HG03378 (cell line): ENCODE data around the gene PHRF1.

Experiments used
- ATAC-seq: cut with Tn5 transposase; IDR thresholded peaks from one replicate; pipeline ENCODE4 v1.9.1; 2021; ENCODE audit warnings: mild to moderate bottlenecking, moderate library complexity; ENCODE audit not compliant: unreplicated experiment

PHRF1 gene

GRCh38 chr11:625636-626268 lies 49.5 kb downstream of the PHRF1 start:
- ATAC-seq: no peak

GRCh38 chr11:626475-627307 lies 50.4 kb downstream of the PHRF1 start, which contains the start of gene SCT:
SCT (minus strand) TSS chr11:627181; CDS start chr11:627143, 38 bp downstream.
- no peak for ATAC-seq

- ATAC-seq: no peak
Measured at GRCh38 chr11:627308-627576, 51.0 kb downstream of the PHRF1 start.

GRCh38 chr11:628056-628455 lies 51.8 kb downstream of the PHRF1 start:
- ATAC-seq: no peak

GRCh38 chr11:629237-629583 lies 52.9 kb downstream of the PHRF1 start:
- ATAC-seq: no peak

- ATAC-seq: no peak
Measured at GRCh38 chr11:630871-631270, 54.6 kb downstream of the PHRF1 start.

GRCh38 chr11:635945-636510 lies 59.8 kb downstream of the PHRF1 start:
- no peak for ATAC-seq

- ATAC-seq: no peak
Measured at GRCh38 chr11:636511-637332, 60.5 kb downstream of the PHRF1 start, which contains the start of gene DRD4. DRD4 (plus strand) TSS chr11:637269; CDS start chr11:637305, 36 bp downstream.

- ATAC-seq: no peak
Measured at GRCh38 chr11:637333-637592, 61.0 kb downstream of the PHRF1 start.

- ATAC-seq: no peak
Measured at GRCh38 chr11:637593-638521, 61.6 kb downstream of the PHRF1 start.

GRCh38 chr11:638631-639331 lies 62.5 kb downstream of the PHRF1 start:
- ATAC-seq: no peak

GRCh38 chr11:639332-639955 lies 63.2 kb downstream of the PHRF1 start:
- ATAC-seq: no peak

- ATAC-seq: no peak
Measured at GRCh38 chr11:640021-640706, 63.9 kb downstream of the PHRF1 start.

- no peak for ATAC-seq
Measured at GRCh38 chr11:641806-642370, 65.6 kb downstream of the PHRF1 start.

- ATAC-seq: no peak
Measured at GRCh38 chr11:643366-643765, 67.1 kb downstream of the PHRF1 start.

- ATAC-seq: no peak
Measured at GRCh38 chr11:643849-644738, 67.8 kb downstream of the PHRF1 start.

GRCh38 chr11:645536-645935 lies 69.3 kb downstream of the PHRF1 start:
- ATAC-seq: no peak

GRCh38 chr11:646214-646613 lies 69.9 kb downstream of the PHRF1 start:
- no peak for ATAC-seq
